Measurements from ENCODE around the gene NHP2. TPM values are rescaled to one million over a fixed set of nuclear protein-coding genes. Genes with fewer than 3 reads are reported as not detected.
A peak's percentile ranks its signal among the peaks of the same experiment; 100 is the strongest.

Gene NHP2
- total and polyA plus RNA-seq, 3 experiments from 2014 or later, result 219 to 311 (median 298) TPM

- Mint-ChIP-seq H3K4me3 (no peak overlapping the region), H3K27me3 (peaks cover 0 to 2% of the 10 kb centered on the region in 2 donors), H3K36me3 (no peaks in the 10 kb centered on the region), H3K4me1 (peaks cover 22 to 27% (median 24%) of the 10 kb centered on the region in 3 donors), H3K27ac (no peak overlapping the region), H3K9me3 (peaks cover 0 to 3% (median 0%) of the 10 kb centered on the region in 5 donors)
- DNase-seq, result no peak
- Histone ChIP-seq H3K4me1 (ENCODE audit: insufficient read depth, low read length) (peaks cover 18% of the 10 kb centered on the region), H3K4me3 (ENCODE audit: low read length) (no peak overlapping the region), H3K36me3 (ENCODE audit: insufficient read depth, low read length) (no peaks in the 10 kb centered on the region), H3K9me3 (ENCODE audit: low read length) (no peaks in the 10 kb centered on the region), H3K27me3 (ENCODE audit: insufficient read depth, low read length, poor library complexity, severe bottlenecking) (no peaks in the 10 kb centered on the region), H3K27ac (ENCODE audit: low read depth, low read length) (no peak overlapping the region)
- ChIA-PET POLR2A (no interaction called here), CTCF (interaction anchor here (1.3 kb wide), 1 partner anchor 9 kb away, joined by 3 read pairs; no protein-coding TSS in a partner anchor)
These were observed 43.3 kb upstream of the NHP2 start for GRCh38 chr5:178196986-178197385.

- Histone ChIP-seq H3K27ac (ENCODE audit: low read depth, low read length) (no peak overlapping the region), H3K36me3 (ENCODE audit: insufficient read depth, low read length) (no peaks in the 10 kb centered on the region), H3K4me3 (ENCODE audit: low read length) (no peak overlapping the region), H3K4me1 (ENCODE audit: insufficient read depth, low read length) (peaks cover 18% of the 10 kb centered on the region), H3K27me3 (ENCODE audit: insufficient read depth, low read length, poor library complexity, severe bottlenecking) (no peaks in the 10 kb centered on the region), H3K9me3 (ENCODE audit: low read length) (no peaks in the 10 kb centered on the region)
- POLR2A ChIA-PET, result no interaction called here
- H3K4me3 Mint-ChIP-seq, result no peak overlapping the region
- CTCF ChIA-PET, result interaction anchor here (1.3 kb wide), 1 partner anchor 10 kb away, joined by 3 read pairs; no protein-coding TSS in a partner anchor
- peaks cover 0 to 3% (median 0%) of the 10 kb centered on the region in 5 donors for H3K9me3 Mint-ChIP-seq
- DNase-seq, result no peak
- peaks cover 0 to 2% of the 10 kb centered on the region in 2 donors for H3K27me3 Mint-ChIP-seq
- no peak overlapping the region for H3K27ac Mint-ChIP-seq
- no peaks in the 10 kb centered on the region for H3K36me3 Mint-ChIP-seq
- H3K4me1 Mint-ChIP-seq, result peaks cover 22 to 27% (median 24%) of the 10 kb centered on the region in 3 donors
These were observed 42.7 kb upstream of the NHP2 start for GRCh38 chr5:178196281-178196812.

- no peaks in the 10 kb centered on the region for H3K36me3 Mint-ChIP-seq
- H3K4me3 ChIP-seq (ENCODE audit: low read length), result no peak overlapping the region
- POLR2A ChIA-PET, result no interaction called here
- no peak for DNase-seq
- H3K9me3 ChIP-seq (ENCODE audit: low read length), result no peaks in the 10 kb centered on the region
- CTCF ChIA-PET, result no interaction called here
- no peak overlapping the region for H3K27ac ChIP-seq (ENCODE audit: low read depth, low read length)
- H3K27me3 Mint-ChIP-seq, result peaks cover 2 to 4% of the 10 kb centered on the region in 2 donors
- no peaks in the 10 kb centered on the region for H3K27me3 ChIP-seq (ENCODE audit: insufficient read depth, low read length, poor library complexity, severe bottlenecking)
- H3K36me3 ChIP-seq (ENCODE audit: insufficient read depth, low read length), result no peaks in the 10 kb centered on the region
- H3K4me1 Mint-ChIP-seq, result peaks cover 22 to 27% (median 24%) of the 10 kb centered on the region in 3 donors
- H3K27ac Mint-ChIP-seq, result peak overlapping the region in 3 of 8 donors; percentile 56 to 84 (median 62)
- H3K9me3 Mint-ChIP-seq, result peaks cover 0 to 3% (median 0%) of the 10 kb centered on the region in 5 donors
- peak overlapping the region in 5 of 7 donors; percentile 23 to 67 (median 26) for H3K4me3 Mint-ChIP-seq
- H3K4me1 ChIP-seq (ENCODE audit: insufficient read depth, low read length), result peaks cover 18% of the 10 kb centered on the region
These were observed 40.3 kb upstream of the NHP2 start for GRCh38 chr5:178194026-178194425.

- Histone ChIP-seq H3K27ac (ENCODE audit: low read depth, low read length) (no peak overlapping the region), H3K36me3 (ENCODE audit: insufficient read depth, low read length) (no peaks in the 10 kb centered on the region), H3K27me3 (ENCODE audit: insufficient read depth, low read length, poor library complexity, severe bottlenecking) (no peaks in the 10 kb centered on the region), H3K9me3 (ENCODE audit: low read length) (no peaks in the 10 kb centered on the region), H3K4me3 (ENCODE audit: low read length) (no peak overlapping the region), H3K4me1 (ENCODE audit: insufficient read depth, low read length) (peaks cover 18% of the 10 kb centered on the region)
- peak in 1 of 5 donors; percentile 18 for DNase-seq
- peak overlapping the region; percentile 24 to 78 (median 57) for H3K4me3 Mint-ChIP-seq
- peaks cover 0 to 3% (median 0%) of the 10 kb centered on the region in 5 donors for H3K9me3 Mint-ChIP-seq
- H3K27me3 Mint-ChIP-seq, result peaks cover 2 to 7% of the 10 kb centered on the region in 2 donors
- peak overlapping the region; percentile 10 to 90 (median 62) for H3K27ac Mint-ChIP-seq
- peaks cover 22 to 27% (median 24%) of the 10 kb centered on the region in 3 donors for H3K4me1 Mint-ChIP-seq
- ChIA-PET POLR2A (no interaction called here), CTCF (no interaction called here)
- H3K36me3 Mint-ChIP-seq, result no peaks in the 10 kb centered on the region
These were observed 39.6 kb upstream of the NHP2 start for GRCh38 chr5:178193251-178193809.

- POLR2A ChIA-PET, result no interaction called here
- peaks cover 2 to 9% of the 10 kb centered on the region in 2 donors for H3K27me3 Mint-ChIP-seq
These were observed 39.1 kb upstream of the NHP2 start for GRCh38 chr5:178192787-178193186.

GRCh38 chr5:178192244-178192643 is 38.6 kb upstream of the NHP2 start:
- Mint-ChIP-seq H3K36me3 (no peaks in the 10 kb centered on the region), H3K27me3 (peaks cover 2 to 9% of the 10 kb centered on the region in 2 donors), H3K27ac (no peak overlapping the region), H3K4me3 (no peak overlapping the region), H3K9me3 (peaks cover 0 to 3% (median 0%) of the 10 kb centered on the region in 5 donors), H3K4me1 (peaks cover 22 to 27% (median 24%) of the 10 kb centered on the region in 3 donors)
- no peak overlapping the region for H3K27ac ChIP-seq (ENCODE audit: low read depth, low read length)
- no peak for DNase-seq
- H3K4me3 ChIP-seq (ENCODE audit: low read length), result no peak overlapping the region
- POLR2A ChIA-PET, result no interaction called here
- no peaks in the 10 kb centered on the region for H3K9me3 ChIP-seq (ENCODE audit: low read length)
- CTCF ChIA-PET, result no interaction called here
- H3K27me3 ChIP-seq (ENCODE audit: insufficient read depth, low read length, poor library complexity, severe bottlenecking), result no peaks in the 10 kb centered on the region
- H3K36me3 ChIP-seq (ENCODE audit: insufficient read depth, low read length), result no peaks in the 10 kb centered on the region
- peaks cover 18% of the 10 kb centered on the region for H3K4me1 ChIP-seq (ENCODE audit: insufficient read depth, low read length)

More at GRCh38 chr5:178192787-178193186, 39.1 kb upstream of the NHP2 start:
- CTCF ChIA-PET, result no interaction called here
- H3K4me3 Mint-ChIP-seq, result peak overlapping the region in 4 of 7 donors; percentile 12 to 57 (median 34)
- no peak overlapping the region for H3K4me3 ChIP-seq (ENCODE audit: low read length)
- peaks cover 22 to 27% (median 24%) of the 10 kb centered on the region in 3 donors for H3K4me1 Mint-ChIP-seq
- no peak overlapping the region for H3K27ac ChIP-seq (ENCODE audit: low read depth, low read length)
- H3K9me3 ChIP-seq (ENCODE audit: low read length), result no peaks in the 10 kb centered on the region
- peak overlapping the region in 4 of 8 donors; percentile 49 to 76 (median 63) for H3K27ac Mint-ChIP-seq
- no peak for DNase-seq
- H3K9me3 Mint-ChIP-seq, result peaks cover 0 to 3% (median 0%) of the 10 kb centered on the region in 5 donors
- H3K36me3 ChIP-seq (ENCODE audit: insufficient read depth, low read length), result no peaks in the 10 kb centered on the region
- no peaks in the 10 kb centered on the region for H3K27me3 ChIP-seq (ENCODE audit: insufficient read depth, low read length, poor library complexity, severe bottlenecking)
- H3K36me3 Mint-ChIP-seq, result no peaks in the 10 kb centered on the region
- H3K4me1 ChIP-seq (ENCODE audit: insufficient read depth, low read length), result peaks cover 18% of the 10 kb centered on the region

GRCh38 chr5:178191661-178192060 is 38.0 kb upstream of the NHP2 start:
- no peaks in the 10 kb centered on the region for H3K9me3 ChIP-seq (ENCODE audit: low read length)
- no peaks in the 10 kb centered on the region for H3K36me3 ChIP-seq (ENCODE audit: insufficient read depth, low read length)
- H3K4me1 ChIP-seq (ENCODE audit: insufficient read depth, low read length), result peaks cover 18% of the 10 kb centered on the region
- peaks cover 2 to 9% of the 10 kb centered on the region in 2 donors for H3K27me3 Mint-ChIP-seq
- DNase-seq, result no peak
- no peak overlapping the region for H3K27ac Mint-ChIP-seq
- peaks cover 22 to 27% (median 24%) of the 10 kb centered on the region in 3 donors for H3K4me1 Mint-ChIP-seq
- H3K4me3 ChIP-seq (ENCODE audit: low read length), result no peak overlapping the region
- peaks cover 0 to 3% (median 0%) of the 10 kb centered on the region in 5 donors for H3K9me3 Mint-ChIP-seq
- no peaks in the 10 kb centered on the region for H3K27me3 ChIP-seq (ENCODE audit: insufficient read depth, low read length, poor library complexity, severe bottlenecking)
- ChIA-PET CTCF (no interaction called here), POLR2A (no interaction called here)
- no peak overlapping the region for H3K4me3 Mint-ChIP-seq
- no peak overlapping the region for H3K27ac ChIP-seq (ENCODE audit: low read depth, low read length)
- no peaks in the 10 kb centered on the region for H3K36me3 Mint-ChIP-seq

- Mint-ChIP-seq H3K27me3 (peaks cover 2 to 9% of the 10 kb centered on the region in 2 donors), H3K9me3 (peaks cover 0 to 3% (median 0%) of the 10 kb centered on the region in 5 donors), H3K36me3 (no peaks in the 10 kb centered on the region), H3K27ac (peak overlapping the region in 1 of 8 donors; percentile 15), H3K4me3 (no peak overlapping the region), H3K4me1 (peaks cover 17 to 22% (median 18%) of the 10 kb centered on the region in 3 donors)
- ChIA-PET CTCF (interaction anchor here (1.2 to 1.8 kb wide), 2 partner anchors 25 to 45 kb away, joined by 3 to 7 read pairs; no protein-coding TSS in a partner anchor), POLR2A (no interaction called here)
- Histone ChIP-seq H3K4me1 (ENCODE audit: insufficient read depth, low read length) (peaks cover 17% of the 10 kb centered on the region), H3K27me3 (ENCODE audit: insufficient read depth, low read length, poor library complexity, severe bottlenecking) (no peaks in the 10 kb centered on the region), H3K27ac (ENCODE audit: low read depth, low read length) (no peak overlapping the region), H3K36me3 (ENCODE audit: insufficient read depth, low read length) (no peaks in the 10 kb centered on the region), H3K9me3 (ENCODE audit: low read length) (no peaks in the 10 kb centered on the region), H3K4me3 (ENCODE audit: low read length) (no peak overlapping the region)
- no peak for DNase-seq
These were observed 35.7 kb upstream of the NHP2 start for GRCh38 chr5:178189433-178189832.
